Psoas muscle (tissue), 8 donors: ENCODE measurements around the gene SCN1A. TPM values are rescaled to one million over a fixed set of nuclear protein-coding genes. Genes with fewer than 3 reads are reported as not detected.

Source experiments
- ATAC-seq, 4 donors: fragments of 200-7000 bp; cut with Tn5 transposase; one replicate each; pipeline ENCODE4 v1.9.1; 2020; ENCODE audit warnings: moderate library complexity in 3 of 4, mild to moderate bottlenecking in 2 of 4
- DNase-seq, 2 donors: peaks; one replicate each; pipeline ENCODE4 v3.0.0-alpha.2; 2020
- H3K27ac ChIP-seq: fragments of 200-600 bp; one replicate; pipeline ENCODE4 v1.8.0; 2022
- H3K27me3 ChIP-seq, 3 donors: fragments of 200-600 bp in 1 of 3; one replicate each; pipeline versions ENCODE4 v1.6.1 to v1.8.0; 2013 to 2022; ENCODE audit warnings: low read length in 2 of 3, mild to moderate bottlenecking in 2 of 3, moderate library complexity in 1 of 3; ENCODE audit not compliant: insufficient read depth in 3 of 3
- H3K36me3 ChIP-seq, 2 donors: fragments of 200-600 bp in 1 of 2; one replicate each; pipeline versions ENCODE4 v1.6.1 to v1.8.0; 2013 to 2022; ENCODE audit warnings: low read depth in 1 of 2, mild to moderate bottlenecking in 1 of 2, moderate library complexity in 1 of 2; ENCODE audit not compliant: insufficient read depth in 1 of 2
- H3K4me1 ChIP-seq: fragments of 200-600 bp; one replicate; pipeline ENCODE4 v1.8.0; 2022
- H3K4me3 ChIP-seq: fragments of 200-600 bp; one replicate; pipeline ENCODE4 v1.8.0; 2022; ENCODE audit warnings: mild to moderate bottlenecking
- H3K9me3 ChIP-seq: fragments of 200-600 bp; one replicate; pipeline ENCODE4 v1.8.0; 2022
- CTCF ChIP-seq: fragments of 200-600 bp; IDR thresholded peaks from one replicate; pipeline ENCODE4 v1.8.0; 2022; ENCODE audit warnings: antibody characterized with exemption
- WGBS, 3 donors: extraction: QIAGEN DNeasy Blood & Tissue Kit; methylation state at CpG; one replicate each; pipeline versions ENCODE4 v1.1.6 to v1.1.7; 2013; 5-methylcytosine and 5-hydroxymethylcytosine counted together
- intact Hi-C, 2 donors: fragments of 100-400 bp; cut with DNase I; formaldehyde crosslinking; loops; one replicate each; pipeline versions ENCODE4 v1.11.0 to v1.14.2; 2022
- polyA plus RNA-seq, 3 donors: library from polyadenylated mRNA; stranded (reverse); fragments of 200-250 nt; gene quantifications; one replicate each; pipeline ENCODE4 v1.2.3, GENCODE V29; 2013
- total RNA-seq, 4 donors: library from RNA; stranded (reverse); fragmentation: NEBNext Ultra II Directional in 2 of 4; extraction: Animal tissue kit (Norgen Biotek cat#: 25700) in 2 of 4; gene quantifications; one replicate each; pipeline versions ENCODE4 v1.2.1 to v1.2.4, GENCODE V29; 2021 to 2023
- donor health status: healthy with polysubstance abuse.
- donor health status: DM: no; HTN: no; CAD: no; lungs with moderate emphysema.
- donor health status: Bipolar disorder and iron deficiency.
- donor health status: healthy.
- donor health status: DM: yes; HTN: yes; CAD: no.
- donor health status: DM: no; HTN: no; CAD: no.
- donor health status: DM: no; HTN: no; CAD: no.
- donor health status: DM: yes; HTN: yes; CAD: no.

The SCN1A gene
- total and polyA plus RNA-seq, 7 donors = 0.01 TPM; not detected in 6

- WGBS, 3 donors = 46 to 69% (median 57%) methylated on average over 2 of the region's 2 CpGs
- intact Hi-C loops = no loop called here
- H3K27me3 ChIP-seq = no peaks in the 10 kb centered on the region
Measured at GRCh38 chr2:166155589-166155988, 27.8 kb upstream of the SCN1A start.

DNA sequence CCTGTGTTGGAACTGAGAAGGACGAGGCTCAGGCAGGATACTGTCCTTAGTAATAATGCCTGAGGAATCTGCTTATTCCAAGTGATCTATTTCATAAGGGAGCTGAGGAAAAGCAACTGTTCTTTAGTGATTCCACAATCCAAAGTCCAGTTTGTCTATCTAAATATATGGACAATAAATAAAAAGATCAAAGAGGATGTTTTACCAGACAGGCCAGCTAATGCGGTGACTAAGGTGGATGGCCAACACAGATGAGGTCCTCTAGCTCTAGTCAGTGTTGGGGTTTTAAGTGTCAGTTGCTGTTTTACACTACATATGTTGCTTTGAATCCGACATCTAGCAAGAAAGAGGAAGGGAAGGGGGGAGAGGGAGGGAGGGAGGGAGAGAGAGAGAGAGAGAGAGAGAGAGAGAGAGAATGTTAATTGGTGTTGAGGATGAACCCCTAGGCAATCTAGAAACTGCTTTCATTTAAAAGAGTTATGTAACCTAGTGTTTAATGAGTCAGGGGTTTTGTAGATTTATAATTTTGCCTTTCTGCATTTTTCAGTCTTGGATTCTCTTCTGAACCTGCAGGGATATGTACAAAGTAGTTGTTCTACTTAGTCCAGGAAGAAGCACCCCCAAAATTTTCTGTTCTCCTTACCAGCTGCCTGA is 27.0 kb upstream of the SCN1A start:
- Histone ChIP-seq H3K27me3 (no peaks in the 10 kb centered on the region), H3K4me1 (no peaks in the 10 kb centered on the region), H3K9me3 (no peaks in the 10 kb centered on the region), H3K36me3 (no peaks in the 10 kb centered on the region), H3K4me3 (no peak overlapping the region), H3K27ac (no peak overlapping the region)
- WGBS, 3 donors = 34 to 65% (median 47%) methylated on average over 3 of the region's 3 CpGs
- TF ChIP-seq CTCF = no peak
- intact Hi-C loops = no loop called here
- ATAC-seq = no peak
- no peak for DNase-seq

More at GRCh38 chr2:166155589-166155988, 27.8 kb upstream of the SCN1A start:
- Histone ChIP-seq H3K9me3 (no peaks in the 10 kb centered on the region), H3K36me3 (no peaks in the 10 kb centered on the region), H3K4me3 (no peak overlapping the region), H3K27ac (no peak overlapping the region), H3K4me1 (no peaks in the 10 kb centered on the region)
- ATAC-seq (no peak), DNase-seq (no peak)
- no peak for TF ChIP-seq CTCF

GRCh38 chr2:166152064-166152463 is 24.2 kb upstream of the SCN1A start:
- Histone ChIP-seq H3K4me1 (no peaks in the 10 kb centered on the region), H3K4me3 (no peak overlapping the region), H3K27ac (no peak overlapping the region), H3K9me3 (no peaks in the 10 kb centered on the region), H3K36me3 (no peaks in the 10 kb centered on the region), H3K27me3 (no peaks in the 10 kb centered on the region)
- TF ChIP-seq CTCF = no peak
- intact Hi-C loops = no loop called here
- no peak for DNase-seq
- ATAC-seq = no peak

- no peak for ATAC-seq
- H3K4me1 ChIP-seq = no peaks in the 10 kb centered on the region
- intact Hi-C loops = no loop called here
- H3K27ac ChIP-seq = no peak overlapping the region
- TF ChIP-seq CTCF = no peak
- no peaks in the 10 kb centered on the region for H3K9me3 ChIP-seq
- no peaks in the 10 kb centered on the region for H3K27me3 ChIP-seq
- H3K4me3 ChIP-seq = no peak overlapping the region
- H3K36me3 ChIP-seq = no peaks in the 10 kb centered on the region
- DNase-seq = no peak
- 61 to 72% (median 61%) methylated on average over 7 of the region's 7 CpGs for WGBS, 3 donors
Measured at GRCh38 chr2:166148500-166149400, 20.9 kb upstream of the SCN1A start.
